ENCODE measurements around the gene HNRNPU.

DNA sequence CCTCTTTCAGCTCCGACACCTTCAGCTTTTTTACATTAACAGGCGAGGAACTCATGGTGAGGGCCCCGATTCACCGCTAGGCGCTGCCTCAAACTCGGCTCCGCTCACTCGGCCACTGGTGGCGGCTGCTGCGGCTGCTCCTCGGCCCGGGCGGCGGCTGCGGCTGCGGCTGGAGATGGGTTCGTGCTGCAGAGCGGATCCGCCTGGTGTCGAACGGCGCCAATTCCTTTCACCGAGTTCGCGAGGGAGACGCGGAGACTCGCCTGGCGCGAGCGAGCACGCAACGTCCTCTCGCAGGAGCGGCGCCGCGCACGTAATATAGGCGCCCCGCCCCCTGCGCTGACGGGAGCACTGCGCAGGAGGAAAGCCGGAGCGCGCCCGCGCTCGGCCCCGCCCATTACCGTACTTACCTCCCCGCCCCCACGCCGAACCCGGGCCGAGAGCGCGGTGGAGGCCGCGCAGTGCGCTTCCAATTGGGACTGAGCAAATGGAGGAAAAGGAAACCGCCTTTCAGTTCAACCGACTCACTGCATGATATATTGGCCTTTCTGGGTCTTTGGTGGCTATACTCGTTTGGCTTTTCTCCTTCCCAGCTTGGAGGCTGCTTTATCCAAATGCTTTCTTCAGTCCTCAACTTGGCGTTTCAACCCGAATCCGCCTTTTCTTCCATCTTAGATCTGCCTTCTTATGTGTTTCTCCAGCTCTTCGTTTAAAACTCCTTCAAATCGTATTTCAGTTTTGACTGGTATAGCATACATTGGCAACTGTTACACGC lies at the start of gene HNRNPU:
- 0 out of 2 replicates have a peak, but pooled peaks have one; percentile 25 for TF ChIP-seq TEAD4 (IDR thresholded peaks at IDR 0.05; ENCODE audit: borderline replicate concordance, insufficient read depth)
- TF ChIP-seq, protein P1, sequence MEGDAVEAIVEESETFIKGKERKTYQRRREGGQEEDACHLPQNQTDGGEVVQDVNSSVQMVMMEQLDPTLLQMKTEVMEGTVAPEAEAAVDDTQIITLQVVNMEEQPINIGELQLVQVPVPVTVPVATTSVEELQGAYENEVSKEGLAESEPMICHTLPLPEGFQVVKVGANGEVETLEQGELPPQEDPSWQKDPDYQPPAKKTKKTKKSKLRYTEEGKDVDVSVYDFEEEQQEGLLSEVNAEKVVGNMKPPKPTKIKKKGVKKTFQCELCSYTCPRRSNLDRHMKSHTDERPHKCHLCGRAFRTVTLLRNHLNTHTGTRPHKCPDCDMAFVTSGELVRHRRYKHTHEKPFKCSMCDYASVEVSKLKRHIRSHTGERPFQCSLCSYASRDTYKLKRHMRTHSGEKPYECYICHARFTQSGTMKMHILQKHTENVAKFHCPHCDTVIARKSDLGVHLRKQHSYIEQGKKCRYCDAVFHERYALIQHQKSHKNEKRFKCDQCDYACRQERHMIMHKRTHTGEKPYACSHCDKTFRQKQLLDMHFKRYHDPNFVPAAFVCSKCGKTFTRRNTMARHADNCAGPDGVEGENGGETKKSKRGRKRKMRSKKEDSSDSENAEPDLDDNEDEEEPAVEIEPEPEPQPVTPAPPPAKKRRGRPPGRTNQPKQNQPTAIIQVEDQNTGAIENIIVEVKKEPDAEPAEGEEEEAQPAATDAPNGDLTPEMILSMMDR (IDR thresholded peaks at IDR 0.05) = peak; percentile 48

Measured in SK-N-SH (cell line).